Measurements from ENCODE around the gene ACTG2.
"Not testable (repeated sequence)": the region's sequence is repeated elsewhere in the genome, so short reads cannot be mapped to it uniquely, and the experiment has no call there.

ACTG2 gene

GRCh38 chr2:73893764-73894474 is 1.1 kb downstream of the ACTG2 start:
- no peak for DNase-seq (ENCODE audit: low spot score)

- DNase-seq (ENCODE audit: low spot score), result no peak
Observed at GRCh38 chr2:73894475-73894850, 1.7 kb downstream of the ACTG2 start.

- DNase-seq (ENCODE audit: low spot score), result no peak
Observed at GRCh38 chr2:73894877-73895276, 2.1 kb downstream of the ACTG2 start.

DNA sequence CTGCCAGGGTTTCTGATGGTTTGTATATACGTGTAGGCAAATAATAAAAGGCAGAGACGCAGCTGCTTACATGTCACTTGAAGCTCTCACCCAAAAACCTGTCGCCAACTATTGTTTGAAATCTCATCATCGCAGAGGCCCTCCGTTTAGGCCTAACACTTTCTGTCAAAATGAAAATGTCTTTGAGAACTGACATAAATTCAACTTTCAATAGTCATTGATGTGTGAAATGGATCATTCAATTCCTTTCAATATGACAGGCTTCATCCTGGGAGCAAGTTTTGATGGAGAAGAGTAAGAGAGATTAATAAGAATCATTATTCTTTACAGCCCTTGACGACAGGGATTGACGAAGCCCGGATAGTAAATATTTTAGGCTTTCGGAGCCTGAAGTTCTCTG is 2.7 kb downstream of the ACTG2 start:
- no peak for DNase-seq (ENCODE audit: low spot score)

- DNase-seq (ENCODE audit: low spot score), result no peak
Observed at GRCh38 chr2:73896362-73897239, 3.8 kb downstream of the ACTG2 start.

GRCh38 chr2:73897240-73897583 is 4.4 kb downstream of the ACTG2 start:
- DNase-seq (ENCODE audit: low spot score), result no peak

GRCh38 chr2:73897934-73898333 is 5.1 kb downstream of the ACTG2 start:
- DNase-seq (ENCODE audit: low spot score), result peak; percentile 8

DNA sequence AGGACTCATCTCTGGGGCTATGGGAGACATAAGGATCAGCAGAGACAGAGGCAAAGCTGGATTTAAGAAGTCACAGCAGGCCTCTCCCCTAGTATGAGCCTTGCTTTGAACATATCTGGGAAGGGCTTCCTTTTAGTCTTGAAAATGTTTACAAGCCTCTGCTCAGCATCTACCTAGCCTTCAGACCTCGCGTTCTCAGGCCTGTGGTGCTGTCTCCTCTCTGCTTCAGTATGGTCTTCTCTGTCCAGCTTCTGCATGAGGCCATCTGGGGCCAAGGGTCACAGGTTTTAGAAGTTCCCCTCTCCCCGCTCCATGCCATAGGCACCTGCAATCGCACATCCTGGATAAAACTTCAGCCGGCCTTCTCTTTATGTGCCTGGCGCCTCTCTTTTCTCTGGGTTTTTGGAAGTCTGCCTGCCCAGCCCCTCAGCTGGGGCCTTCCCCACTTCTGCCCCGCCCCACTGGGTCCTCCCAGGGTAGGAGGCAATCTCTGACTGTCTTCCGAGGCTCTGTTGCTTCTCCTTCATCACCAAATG is 7.1 kb downstream of the ACTG2 start:
- DNase-seq (ENCODE audit: low spot score), result no peak

DNA sequence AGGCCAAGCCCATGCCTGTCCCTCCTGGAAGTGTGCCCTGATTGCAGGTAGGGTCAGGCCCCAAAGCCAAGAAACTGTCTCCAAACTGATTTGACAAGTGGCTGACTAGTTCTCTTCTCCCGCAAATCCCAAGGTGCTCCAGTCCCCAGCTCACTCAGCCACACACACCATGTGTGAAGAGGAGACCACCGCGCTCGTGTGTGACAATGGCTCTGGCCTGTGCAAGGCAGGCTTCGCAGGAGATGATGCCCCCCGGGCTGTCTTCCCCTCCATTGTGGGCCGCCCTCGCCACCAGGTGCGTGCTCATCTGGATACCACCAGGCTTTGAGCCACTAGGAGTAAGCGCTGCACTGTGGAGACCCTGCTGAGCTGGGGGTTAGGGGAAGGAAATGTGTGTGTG is 8.3 kb downstream of the ACTG2 start:
- no peak for DNase-seq (ENCODE audit: low spot score)

- no peak for DNase-seq (ENCODE audit: low spot score)
Observed at GRCh38 chr2:73902284-73902683, 9.5 kb downstream of the ACTG2 start.

DNA sequence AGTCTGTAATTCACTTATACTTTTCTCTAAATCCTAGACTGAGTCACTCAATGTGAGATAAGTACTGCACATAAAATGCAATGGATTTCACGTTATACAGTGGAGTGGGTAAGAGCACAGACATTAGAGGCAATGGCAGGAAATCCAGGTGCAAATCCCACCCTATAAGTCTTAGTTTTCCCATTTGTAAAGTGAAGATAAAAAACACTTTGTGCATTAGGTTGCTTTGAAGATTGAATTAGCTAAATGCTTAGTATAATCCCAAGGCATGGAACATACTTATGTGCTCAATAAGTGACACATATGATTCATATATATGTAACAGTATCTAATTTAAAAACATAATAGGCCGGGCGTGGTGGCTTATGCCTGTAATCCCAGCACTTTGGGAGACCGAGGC is 10.5 kb downstream of the ACTG2 start:
- no peak for DNase-seq (ENCODE audit: low spot score)

DNA sequence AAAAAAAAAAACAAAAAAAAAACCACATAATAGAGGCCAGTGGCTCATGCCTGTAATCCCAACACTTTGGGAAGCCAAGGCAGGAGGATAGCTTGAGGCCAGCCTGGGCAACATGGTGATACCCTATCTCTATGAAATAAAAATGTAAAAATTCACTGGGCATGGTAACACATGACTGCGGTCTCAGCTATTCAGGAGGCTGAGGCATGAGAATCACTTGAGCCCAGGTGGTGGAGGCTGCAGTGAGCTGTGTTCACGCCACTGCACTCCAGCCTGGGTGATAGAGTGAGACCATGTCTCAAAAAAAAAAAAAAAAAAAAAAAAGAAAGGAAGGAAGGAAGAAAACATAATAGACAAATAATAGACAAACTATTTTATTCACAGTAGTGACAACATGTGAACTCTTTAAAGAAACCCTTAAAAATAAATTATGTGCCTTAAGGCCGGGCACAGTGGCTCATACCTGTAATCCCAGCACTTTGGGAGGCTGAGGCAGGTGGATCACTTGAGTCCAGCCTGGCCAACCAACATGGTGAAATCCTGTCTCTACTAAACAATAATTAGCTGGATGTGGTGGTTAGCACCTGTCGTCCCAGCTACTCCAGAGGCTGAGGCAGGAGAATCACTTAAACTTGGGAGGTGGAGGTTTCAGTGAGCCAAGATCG is 11.3 kb downstream of the ACTG2 start:
- DNase-seq (ENCODE audit: low spot score), result not testable (repeated sequence)

DNA sequence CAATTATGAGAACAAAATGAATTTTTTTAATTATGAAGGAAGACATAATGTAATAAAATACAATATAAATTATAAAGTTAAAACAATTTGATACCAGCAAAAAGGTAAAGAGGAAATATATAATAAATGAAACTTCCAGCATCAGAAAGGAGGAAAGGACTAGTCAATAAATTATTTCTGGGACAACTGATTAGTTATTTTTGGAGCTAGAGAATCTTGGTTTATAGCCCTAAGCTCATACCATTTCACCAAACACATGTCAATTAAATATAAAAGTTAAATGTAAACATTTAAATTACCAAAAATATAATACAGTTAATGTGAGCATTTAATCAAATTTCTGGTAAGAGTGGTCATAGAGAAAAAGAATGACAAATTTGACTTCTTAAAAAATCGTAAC is 12.1 kb downstream of the ACTG2 start:
- DNase-seq (ENCODE audit: low spot score), result no peak

DNA sequence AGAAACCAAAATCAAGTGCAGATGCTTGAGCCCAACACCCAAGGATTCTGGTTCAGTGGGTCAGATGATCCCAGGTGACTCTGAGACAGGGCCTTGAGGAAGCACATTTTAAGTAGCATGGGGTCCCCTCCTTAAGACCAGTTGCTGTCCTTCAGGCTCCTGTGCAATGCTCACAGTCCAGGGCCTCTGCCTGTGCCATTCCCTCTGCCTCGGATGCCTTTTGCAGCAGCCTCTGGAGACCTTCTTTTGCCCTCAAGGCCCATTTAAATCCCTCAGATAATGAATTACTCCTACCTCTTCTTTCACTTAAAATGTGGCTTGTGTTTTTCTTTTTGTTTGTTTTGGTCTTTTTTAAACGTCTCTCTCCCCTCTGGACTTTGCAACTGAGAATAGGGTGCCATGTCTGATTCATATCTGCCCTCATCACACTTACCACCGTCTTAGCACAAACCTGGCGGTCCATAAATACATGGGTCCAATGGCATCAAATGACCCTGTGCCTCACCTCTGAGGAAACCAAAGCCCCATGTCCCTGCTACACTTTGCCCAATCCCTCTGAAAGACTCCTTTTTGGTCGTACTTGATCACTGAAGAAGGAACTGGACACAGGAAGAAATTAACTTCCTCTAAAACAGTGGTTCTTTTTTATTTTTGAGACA is 14.2 kb downstream of the ACTG2 start:
- no peak for DNase-seq (ENCODE audit: low spot score)

DNA sequence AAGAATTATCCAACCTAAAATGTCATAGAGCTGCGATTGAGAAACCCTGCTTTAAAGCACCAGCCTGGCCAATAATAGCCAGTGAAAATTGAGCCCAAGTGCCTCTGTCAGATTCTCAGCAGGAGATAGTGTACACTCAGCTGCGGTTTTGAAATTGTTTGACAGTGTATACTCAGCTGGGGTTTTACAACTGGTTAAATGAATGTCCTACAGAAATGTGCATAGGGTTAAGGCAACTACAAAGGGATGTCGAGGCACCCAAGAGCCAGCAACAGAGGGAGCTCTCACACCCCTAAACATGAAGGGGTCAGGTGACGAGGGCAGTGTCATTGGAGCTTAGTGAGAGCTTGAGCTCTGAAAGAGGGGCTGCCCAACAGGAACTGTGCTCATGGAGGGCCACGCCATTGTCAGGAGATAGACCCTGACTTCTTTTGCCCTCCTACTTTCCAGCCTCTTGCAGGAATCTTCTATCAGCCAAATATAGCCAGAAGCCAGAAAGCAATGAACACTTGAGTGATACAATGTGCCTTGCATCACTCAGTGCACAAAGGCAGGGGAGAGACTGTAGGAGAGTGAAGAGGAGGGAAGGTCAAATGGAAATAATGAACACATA is 15.1 kb downstream of the ACTG2 start:
- DNase-seq (ENCODE audit: low spot score), result peak; percentile 19

DNA sequence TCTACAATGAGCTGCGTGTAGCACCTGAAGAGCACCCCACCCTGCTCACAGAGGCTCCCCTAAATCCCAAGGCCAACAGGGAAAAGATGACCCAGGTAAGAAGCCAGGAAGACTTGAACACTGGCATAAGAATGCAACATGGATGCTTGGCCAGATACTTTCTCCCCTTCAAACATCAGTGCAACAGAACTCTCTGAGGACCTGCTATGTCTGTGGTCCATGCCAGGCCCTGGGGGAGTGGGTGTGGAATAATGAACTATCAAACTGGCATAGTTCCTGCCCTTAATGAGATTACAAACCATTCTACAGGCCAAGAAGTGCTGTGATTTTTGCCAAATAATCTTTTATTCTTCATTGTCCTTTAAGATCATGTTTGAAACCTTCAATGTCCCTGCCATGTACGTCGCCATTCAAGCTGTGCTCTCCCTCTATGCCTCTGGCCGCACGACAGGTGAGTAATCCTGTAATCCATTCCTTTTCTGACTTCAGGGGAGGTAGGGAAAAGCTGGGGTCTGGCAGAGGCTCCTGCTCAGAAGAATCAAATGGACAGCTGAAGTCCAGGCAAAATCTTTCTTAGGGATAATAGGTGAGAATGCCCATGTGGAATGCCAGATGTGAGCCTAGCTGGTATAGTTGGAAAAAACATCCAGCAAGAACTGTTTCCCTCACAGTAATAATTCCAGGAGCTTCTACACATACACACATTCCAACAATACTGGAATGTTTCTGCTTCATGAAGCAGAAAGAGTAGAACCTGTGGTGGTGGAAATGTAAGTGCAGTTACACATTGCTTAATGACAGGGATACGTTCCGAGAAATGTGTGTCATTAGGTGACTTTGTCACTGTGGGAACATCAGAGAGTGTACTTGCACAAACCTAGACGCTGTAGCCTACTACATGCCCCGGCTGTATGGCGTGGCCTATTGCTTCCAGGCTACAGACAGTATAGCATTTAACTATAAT is 16.2 kb downstream of the ACTG2 start:
- DNase-seq (ENCODE audit: low spot score), result no peak

DNA sequence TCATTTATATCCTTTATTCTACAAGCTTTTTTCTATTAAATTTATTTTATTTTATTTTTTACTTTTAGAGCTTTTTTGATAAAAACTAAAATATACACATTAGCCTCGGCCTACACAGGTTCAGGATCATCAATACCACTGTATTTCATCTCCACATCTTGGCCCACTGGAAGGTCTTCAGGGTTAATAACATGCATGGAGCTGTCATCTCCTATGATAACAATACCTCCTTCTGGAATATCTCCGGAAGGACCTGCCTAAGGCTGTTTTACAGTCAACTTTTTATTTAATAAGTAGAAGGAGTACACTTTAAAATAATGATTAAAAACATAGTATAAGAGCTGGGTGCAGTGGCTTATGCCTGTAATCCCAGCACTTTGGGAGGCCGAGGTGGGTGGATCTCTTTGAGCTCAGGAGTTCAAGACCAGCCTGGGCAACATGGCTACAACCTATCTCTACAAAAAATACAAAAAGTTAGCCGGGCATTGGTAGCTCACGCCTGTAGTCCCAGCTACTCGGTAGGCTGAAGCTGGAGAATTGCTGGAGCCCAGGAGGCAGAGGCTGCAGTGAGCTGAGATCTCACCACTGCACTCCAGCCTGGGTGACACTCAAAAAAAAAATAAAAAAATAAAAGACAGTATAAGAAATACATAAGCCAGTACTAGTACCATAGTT is 18.2 kb downstream of the ACTG2 start:
- no peak for DNase-seq (ENCODE audit: low spot score)

DNA sequence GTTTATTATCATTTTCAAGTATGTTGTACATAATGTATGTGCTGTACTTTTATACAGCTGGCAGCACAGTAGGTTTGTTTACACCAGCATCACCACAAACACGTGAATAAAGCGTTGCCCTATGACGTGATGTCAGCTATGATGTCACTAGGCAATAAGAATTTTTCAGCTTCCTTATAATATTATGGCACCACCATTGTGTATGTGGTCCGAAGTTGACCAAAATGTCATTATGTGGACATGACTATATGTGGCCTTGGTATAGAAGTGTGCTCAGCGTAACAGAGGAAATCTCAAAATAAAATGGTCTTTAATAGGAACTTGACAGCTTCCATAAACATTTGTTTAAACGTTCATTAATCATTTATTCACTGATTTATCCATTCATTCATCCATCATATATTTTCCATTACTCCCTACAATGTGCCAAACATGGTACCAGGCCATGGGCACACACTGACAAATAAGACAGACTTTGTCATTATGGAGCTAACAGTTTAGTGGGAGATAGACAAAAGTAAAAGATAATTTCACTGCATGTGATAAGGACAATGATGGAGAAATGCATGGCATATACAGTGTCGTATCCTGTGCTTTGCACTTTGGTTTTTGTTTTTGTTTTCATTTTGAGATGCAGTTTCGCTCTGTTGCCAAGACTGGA is 18.9 kb downstream of the ACTG2 start:
- no peak for DNase-seq (ENCODE audit: low spot score)

GRCh38 chr2:73913414-73914054 is 20.7 kb downstream of the ACTG2 start:
- no peak for DNase-seq (ENCODE audit: low spot score)
